ENCODE measurements around the gene UGT3A2. TPM values are rescaled to one million over a fixed set of nuclear protein-coding genes. Genes with fewer than 3 reads are reported as not detected.

Gene UGT3A2
- total RNA-seq, 2 experiments from 2014 or later: not detected

DNA sequence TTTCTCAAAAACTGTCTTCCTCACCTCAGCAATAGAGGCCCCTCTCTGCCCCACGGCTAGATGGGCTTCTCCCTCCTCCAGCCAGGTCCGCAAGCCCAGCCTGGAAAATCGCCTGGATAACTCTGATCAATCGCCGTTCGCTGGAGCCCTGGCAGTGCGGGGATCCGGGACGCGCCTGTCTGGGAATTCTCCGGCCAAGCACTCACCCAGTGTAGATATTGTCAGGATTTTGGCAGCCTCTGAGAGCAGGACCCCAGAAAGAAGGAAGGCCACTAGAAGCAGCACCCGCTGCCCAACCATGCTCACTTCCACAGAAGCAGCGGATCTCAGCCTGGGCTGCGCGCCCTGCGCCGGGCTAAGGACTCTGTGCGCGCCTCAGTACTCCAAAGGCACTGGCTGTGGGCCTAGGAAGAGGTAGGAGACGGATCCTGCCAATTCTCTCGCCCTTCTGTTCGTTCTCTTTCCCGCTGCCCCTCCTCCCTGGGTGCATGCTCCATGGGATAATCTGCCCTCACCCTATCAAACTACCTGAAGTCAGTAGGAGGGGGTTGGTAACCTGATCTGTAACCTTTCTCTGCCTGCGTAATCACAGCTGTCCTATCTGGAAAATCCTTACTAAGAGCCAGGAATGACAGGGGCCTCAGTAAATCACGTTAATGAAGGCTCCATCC, 75.6 kb downstream of the UGT3A2 start, which contains the start of gene UGT3A1:
Gene UGT3A1, minus strand, starts transcription at position 450 of the 671 bp plus-strand sequence. Its CDS starts 150 bp downstream, at position 300.
- Mint-ChIP-seq H3K9me3 (no peaks in the 10 kb centered on the region), H3K36me3 (no peaks in the 10 kb centered on the region), H3K27me3 (peaks cover 13% of the 10 kb centered on the region), H3K4me1 (ENCODE audit: low read depth) (no peaks in the 10 kb centered on the region), H3K27ac (no peak within 1 kb of the TSS), H3K4me3 (no peak within 1 kb of the TSS)
- intact Hi-C loops (cut with micrococcal nuclease): no loop called here
- ChIA-PET CTCF (no interaction called here), POLR2A (no interaction called here)
- no peak for DNase-seq

GRCh38 chr5:35990520-35990919, 76.2 kb downstream of the UGT3A2 start:
- Mint-ChIP-seq H3K4me3 (no peak overlapping the region), H3K27ac (no peak overlapping the region), H3K27me3 (peaks cover 15% of the 10 kb centered on the region), H3K9me3 (no peaks in the 10 kb centered on the region), H3K36me3 (no peaks in the 10 kb centered on the region), H3K4me1 (ENCODE audit: low read depth) (no peaks in the 10 kb centered on the region)
- POLR2A ChIA-PET: no interaction called here
- CTCF ChIA-PET: no interaction called here
- intact Hi-C loops (cut with micrococcal nuclease): no loop called here
- DNase-seq: no peak

- ChIA-PET CTCF (no interaction called here), POLR2A (no interaction called here)
- intact Hi-C loops (cut with micrococcal nuclease): no loop called here
- no peaks in the 10 kb centered on the region for H3K9me3 Mint-ChIP-seq
- H3K4me3 Mint-ChIP-seq: no peak overlapping the region
- peaks cover 17% of the 10 kb centered on the region for H3K27me3 Mint-ChIP-seq
- H3K4me1 Mint-ChIP-seq (ENCODE audit: low read depth): no peaks in the 10 kb centered on the region
- DNase-seq: no peak
- no peaks in the 10 kb centered on the region for H3K36me3 Mint-ChIP-seq
- H3K27ac Mint-ChIP-seq: no peak overlapping the region
Measured at GRCh38 chr5:35988529-35988928, 78.2 kb downstream of the UGT3A2 start.

GRCh38 chr5:35987776-35988175, 78.9 kb downstream of the UGT3A2 start:
- ChIA-PET POLR2A (interaction anchor here (0.6 kb wide), 1 partner anchor 370 kb away, joined by 3 read pairs; the partner anchor contains the start of gene SPEF2), CTCF (no interaction called here)
- Mint-ChIP-seq H3K4me1 (ENCODE audit: low read depth) (no peaks in the 10 kb centered on the region), H3K27me3 (peaks cover 15% of the 10 kb centered on the region), H3K36me3 (no peaks in the 10 kb centered on the region), H3K9me3 (peaks cover 3% of the 10 kb centered on the region), H3K27ac (no peak overlapping the region), H3K4me3 (no peak overlapping the region)
- intact Hi-C loops (cut with micrococcal nuclease): no loop called here
- DNase-seq: no peak

Other genes with a start within 250 kb of the UGT3A2 start
- gene IL7R, start 210.0 kb downstream of the UGT3A2 start, total RNA-seq: 100 to 1,000 TPM; 163 to 169 TPM
- 1 to 10 TPM in 1 of 2 experiments, under 1 TPM in 1; 0.73 to 1.0 TPM for gene CAPSL, start 128.3 kb downstream of the UGT3A2 start, total RNA-seq
- gene UGT3A1, start 75.5 kb downstream of the UGT3A2 start, total RNA-seq: not detected
- 10 to 100 TPM in 1 of 2 experiments, 1 to 10 TPM in 1; 8.1 to 10.0 TPM for gene LMBRD2, start 85.0 kb upstream of the UGT3A2 start, total RNA-seq
- gene SKP2, start 85.2 kb upstream of the UGT3A2 start, total RNA-seq: 10 to 100 TPM; 33.1 to 34.7 TPM
- 10 to 100 TPM; 16.6 to 18.0 TPM for gene NADK2, start 175.0 kb upstream of the UGT3A2 start, total RNA-seq
- not detected for gene RANBP3L, start 235.0 kb upstream of the UGT3A2 start, total RNA-seq